Suppressor macrophage (primary cell): ENCODE data around the gene NDUFV1.

ENCODE experiments used
- DNase-seq, 4 experiments: peaks; one replicate each; pipeline ENCODE4 v3.0.0-alpha.2; 2020 to 2022

The NDUFV1 gene

GRCh38 chr11:67640758-67641337 is 34.1 kb downstream of the NDUFV1 start:
- DNase-seq: no peak

- no peak for DNase-seq
Measured at GRCh38 chr11:67641338-67642172, 34.8 kb downstream of the NDUFV1 start.

- DNase-seq: no peak
Measured at GRCh38 chr11:67642173-67643120, 35.7 kb downstream of the NDUFV1 start.

- DNase-seq: peak in 1 of 4 experiments; percentile 20
Measured at GRCh38 chr11:67644042-67644441, 37.3 kb downstream of the NDUFV1 start.

- DNase-seq: no peak
Measured at GRCh38 chr11:67644472-67645418, 38.0 kb downstream of the NDUFV1 start.

GRCh38 chr11:67645521-67646461 is 39.1 kb downstream of the NDUFV1 start:
- no peak for DNase-seq

GRCh38 chr11:67646535-67647336 is 40.0 kb downstream of the NDUFV1 start:
- DNase-seq: peak in 1 of 4 experiments; percentile 21

GRCh38 chr11:67647471-67647870 is 40.7 kb downstream of the NDUFV1 start:
- no peak for DNase-seq

GRCh38 chr11:67648140-67648795 is 41.5 kb downstream of the NDUFV1 start:
- DNase-seq: peak; percentile 14 to 53 (median 37)

- peak; percentile 55 to 81 (median 70) for DNase-seq
Measured at GRCh38 chr11:67648796-67649613, 42.3 kb downstream of the NDUFV1 start.

- DNase-seq: no peak
Measured at GRCh38 chr11:67649634-67650510, 43.1 kb downstream of the NDUFV1 start.

GRCh38 chr11:67651976-67652781 is 45.4 kb downstream of the NDUFV1 start:
- no peak for DNase-seq

GRCh38 chr11:67652965-67653845 is 46.5 kb downstream of the NDUFV1 start:
- peak in 1 of 4 experiments; percentile 0 for DNase-seq

- DNase-seq: no peak
Measured at GRCh38 chr11:67654225-67654624, 47.5 kb downstream of the NDUFV1 start.

- DNase-seq: peak; percentile 22 to 67 (median 60)
Measured at GRCh38 chr11:67656278-67656922, 49.7 kb downstream of the NDUFV1 start.
